ENCODE data around the gene PFN4. TPM values are rescaled to one million over a fixed set of nuclear protein-coding genes. Genes with fewer than 3 reads are reported as not detected.

Gene PFN4
- total and polyA plus RNA-seq, 3 experiments from 2014 or later, result 0.35 TPM; not detected in 2

DNA sequence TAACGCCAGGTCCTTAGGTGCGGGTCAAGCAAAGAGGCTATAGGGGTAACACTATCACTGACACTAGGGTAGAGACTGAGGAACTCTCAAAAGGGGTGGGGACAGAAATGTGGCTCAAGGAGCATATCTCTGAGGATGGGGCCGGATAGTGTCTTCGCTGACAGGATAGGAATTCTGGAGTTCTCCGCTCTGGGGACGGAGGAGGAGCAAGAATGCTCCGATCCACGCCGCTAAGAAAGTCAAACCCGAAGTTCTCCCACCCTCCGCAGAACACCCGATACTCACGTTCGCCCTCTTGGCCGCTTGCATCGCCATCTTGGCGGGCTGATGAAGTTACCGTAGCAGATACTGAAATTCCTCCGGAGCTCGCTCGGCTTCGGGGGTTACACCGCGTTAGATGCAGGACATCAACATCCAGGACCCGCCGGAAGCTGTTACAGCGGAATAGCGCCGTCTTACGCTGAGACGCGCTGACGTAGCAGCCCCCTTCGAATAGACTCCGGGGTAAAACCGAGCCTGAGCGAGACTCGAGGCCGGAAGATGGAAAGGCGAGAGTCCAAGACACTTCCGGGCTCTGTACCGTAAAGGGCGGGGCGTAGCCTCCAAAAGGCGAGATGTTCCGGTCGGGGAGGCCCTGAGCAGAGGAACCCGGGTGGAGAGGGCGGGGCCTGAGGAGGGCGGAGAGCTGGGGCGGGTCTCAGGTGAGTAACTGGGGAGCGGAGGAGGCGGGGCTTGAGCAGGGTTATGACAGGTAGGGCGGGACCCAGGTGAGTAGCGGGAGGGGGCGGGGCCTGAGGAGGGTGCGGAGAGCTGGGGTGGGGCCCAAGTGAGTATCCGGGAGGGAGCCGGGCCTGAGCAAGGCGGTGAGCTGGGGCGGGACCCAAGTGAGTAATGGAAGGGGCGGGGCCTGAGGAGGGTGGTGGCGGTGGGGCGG lies 47.0 kb downstream of the PFN4 start, which contains the start of gene SF3B6:
Gene SF3B6, minus strand, starts transcription at position 412 of the 934 bp plus-strand sequence. Its CDS starts 97 bp downstream, at position 315.
- CTCF ChIA-PET, result interaction anchor here (1.2 to 2.2 kb wide), 3 partner anchors 8 to 149 kb away, joined by 3 to 27 read pairs (median 9); partner anchors contain the start of genes ATAD2B and TP53I3
- Histone ChIP-seq H3K9me3 (ENCODE audit: low read length) (no peaks in the 10 kb centered on the region), H3K4me1 (ENCODE audit: insufficient read depth, low read length) (peaks cover 23% of the 10 kb centered on the region), H3K36me3 (ENCODE audit: insufficient read depth, low read length) (peaks cover 11% of the 10 kb centered on the region), H3K4me3 (ENCODE audit: low read length) (peak within 1 kb of the TSS; percentile 98), H3K27ac (ENCODE audit: low read depth, low read length) (peak within 1 kb of the TSS; percentile 93), H3K27me3 (ENCODE audit: insufficient read depth, low read length, poor library complexity, severe bottlenecking) (no peaks in the 10 kb centered on the region)
- Mint-ChIP-seq H3K27me3 (no peaks in the 10 kb centered on the region), H3K9me3 (no peaks in the 10 kb centered on the region), H3K4me1 (peaks cover 29 to 48% (median 42%) of the 10 kb centered on the region in 3 donors), H3K4me3 (peak within 1 kb of the TSS; percentile 94 to 100 (median 99)), H3K36me3 (peaks cover 0 to 45% (median 4%) of the 10 kb centered on the region in 3 donors), H3K27ac (peak within 1 kb of the TSS; percentile 91 to 100 (median 98))
- DNase-seq, result peak; percentile 99 to 100 (median 100)
- POLR2A ChIA-PET, result interaction anchor here (0.5 to 2.0 kb wide), 7 partner anchors 27 to 284 kb away, joined by 3 to 41 read pairs (median 7); partner anchors contain the start of genes ATAD2B, ITSN2, PFN4 and WDCP

DNA sequence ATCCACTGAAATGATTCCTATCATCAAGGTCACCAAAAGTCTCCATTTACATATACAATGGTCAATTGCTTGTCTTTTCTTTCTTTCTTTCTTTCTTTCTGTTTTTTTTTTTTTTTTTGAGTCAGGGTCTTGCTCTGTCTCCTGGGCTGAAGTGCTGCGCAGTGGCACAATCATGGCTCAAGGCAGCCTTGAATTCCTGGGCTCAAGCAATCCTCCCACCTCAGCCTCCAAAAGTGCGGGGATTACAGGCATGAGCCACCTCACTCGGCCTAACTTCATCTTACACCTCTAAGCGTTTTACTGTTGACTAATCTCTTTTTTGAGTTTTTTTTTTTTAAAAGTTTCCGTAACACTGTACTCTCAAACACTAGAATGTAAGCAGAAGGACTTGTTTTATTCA lies 47.9 kb downstream of the PFN4 start:
- Histone ChIP-seq H3K9me3 (ENCODE audit: low read length) (no peaks in the 10 kb centered on the region), H3K27ac (ENCODE audit: low read depth, low read length) (peak overlapping the region; percentile 93), H3K4me3 (ENCODE audit: low read length) (peak overlapping the region; percentile 98), H3K4me1 (ENCODE audit: insufficient read depth, low read length) (peaks cover 23% of the 10 kb centered on the region), H3K27me3 (ENCODE audit: insufficient read depth, low read length, poor library complexity, severe bottlenecking) (no peaks in the 10 kb centered on the region), H3K36me3 (ENCODE audit: insufficient read depth, low read length) (peaks cover 11% of the 10 kb centered on the region)
- no peak for DNase-seq
- Mint-ChIP-seq H3K9me3 (no peaks in the 10 kb centered on the region), H3K27me3 (no peaks in the 10 kb centered on the region), H3K4me1 (peaks cover 29 to 51% (median 42%) of the 10 kb centered on the region in 3 donors), H3K36me3 (peaks cover 0 to 45% (median 4%) of the 10 kb centered on the region in 3 donors), H3K27ac (peak overlapping the region; percentile 91 to 100 (median 98)), H3K4me3 (peak overlapping the region; percentile 94 to 100 (median 99))
- ChIA-PET CTCF (interaction anchor here (2.2 kb wide), 1 partner anchor 9 kb away, joined by 9 read pairs; the partner anchor contains the start of gene TP53I3), POLR2A (no interaction called here)

DNA sequence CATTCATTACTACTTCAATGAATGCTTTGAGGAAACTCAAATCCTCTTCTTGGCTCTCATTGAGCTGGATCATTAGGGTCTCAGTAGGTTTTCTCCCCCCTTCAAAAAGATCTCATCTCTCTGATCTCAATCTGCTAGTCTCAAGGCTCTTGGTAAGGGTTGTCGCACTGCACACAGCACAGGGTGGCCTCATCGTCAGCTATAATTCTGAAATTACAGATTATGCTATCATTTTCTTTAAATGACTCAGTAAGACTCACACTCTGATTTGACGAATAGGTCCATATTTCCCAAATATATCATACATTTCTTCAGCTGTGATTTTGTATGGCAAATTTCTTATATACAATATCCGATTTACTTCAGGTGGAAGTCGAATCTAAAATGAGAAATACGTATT lies 49.3 kb downstream of the PFN4 start:
- H3K27ac ChIP-seq (ENCODE audit: low read depth, low read length), result no peak overlapping the region
- H3K4me3 Mint-ChIP-seq, result peak overlapping the region in 4 of 7 donors; percentile 6 to 94 (median 32)
- peaks cover 29 to 51% (median 42%) of the 10 kb centered on the region in 3 donors for H3K4me1 Mint-ChIP-seq
- H3K9me3 ChIP-seq (ENCODE audit: low read length), result no peaks in the 10 kb centered on the region
- H3K27me3 ChIP-seq (ENCODE audit: insufficient read depth, low read length, poor library complexity, severe bottlenecking), result no peaks in the 10 kb centered on the region
- peaks cover 23% of the 10 kb centered on the region for H3K4me1 ChIP-seq (ENCODE audit: insufficient read depth, low read length)
- H3K9me3 Mint-ChIP-seq, result no peaks in the 10 kb centered on the region
- H3K36me3 Mint-ChIP-seq, result peaks cover 0 to 54% (median 4%) of the 10 kb centered on the region in 3 donors
- peak overlapping the region in 2 of 8 donors; percentile 23 to 70 for H3K27ac Mint-ChIP-seq
- ChIA-PET POLR2A (interaction anchor here (1.1 to 1.4 kb wide), 2 partner anchors 20 to 27 kb away, joined by 3 read pairs; partner anchors contain the start of gene WDCP), CTCF (interaction anchor here (0.7 to 1.1 kb wide), 3 partner anchors 10 to 147 kb away, joined by 3 to 4 read pairs (median 4); partner anchors contain the start of genes ATAD2B and TP53I3)
- H3K27me3 Mint-ChIP-seq, result no peaks in the 10 kb centered on the region
- DNase-seq, result no peak
- no peak overlapping the region for H3K4me3 ChIP-seq (ENCODE audit: low read length)
- H3K36me3 ChIP-seq (ENCODE audit: insufficient read depth, low read length), result peaks cover 22% of the 10 kb centered on the region

DNA sequence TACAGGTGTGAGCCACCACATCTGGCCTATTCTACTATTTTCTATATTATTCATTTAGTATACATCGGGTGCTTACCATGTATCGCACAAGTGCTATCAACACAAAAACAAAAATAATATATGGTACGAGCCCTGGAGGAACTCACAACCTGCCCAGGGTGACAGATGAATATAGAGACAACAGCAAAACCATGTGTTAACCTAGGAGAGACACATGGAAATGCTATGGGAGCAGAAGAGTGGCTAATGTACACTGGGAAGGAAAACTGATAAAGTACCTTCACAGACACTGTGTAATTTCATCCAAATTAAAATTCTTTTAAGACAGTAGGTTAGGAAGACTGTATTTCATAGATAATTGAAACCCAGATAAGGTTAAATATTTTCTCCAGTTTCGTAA lies 50.9 kb downstream of the PFN4 start:
- Histone ChIP-seq H3K36me3 (ENCODE audit: insufficient read depth, low read length) (peaks cover 31% of the 10 kb centered on the region), H3K4me3 (ENCODE audit: low read length) (no peak overlapping the region), H3K27ac (ENCODE audit: low read depth, low read length) (no peak overlapping the region), H3K27me3 (ENCODE audit: insufficient read depth, low read length, poor library complexity, severe bottlenecking) (no peaks in the 10 kb centered on the region), H3K9me3 (ENCODE audit: low read length) (no peaks in the 10 kb centered on the region), H3K4me1 (ENCODE audit: insufficient read depth, low read length) (peaks cover 15% of the 10 kb centered on the region)
- no peak for DNase-seq
- Mint-ChIP-seq H3K9me3 (no peaks in the 10 kb centered on the region), H3K4me3 (peak overlapping the region in 1 of 7 donors; percentile 54), H3K27me3 (no peaks in the 10 kb centered on the region), H3K36me3 (peaks cover 0 to 69% (median 9%) of the 10 kb centered on the region in 3 donors), H3K4me1 (peaks cover 26 to 42% (median 32%) of the 10 kb centered on the region in 3 donors), H3K27ac (peak overlapping the region in 6 of 8 donors; percentile 13 to 85 (median 50))
- ChIA-PET POLR2A (no interaction called here), CTCF (interaction anchor here (2.1 kb wide), 1 partner anchor 12 kb away, joined by 11 read pairs; the partner anchor contains the start of gene TP53I3)

DNA sequence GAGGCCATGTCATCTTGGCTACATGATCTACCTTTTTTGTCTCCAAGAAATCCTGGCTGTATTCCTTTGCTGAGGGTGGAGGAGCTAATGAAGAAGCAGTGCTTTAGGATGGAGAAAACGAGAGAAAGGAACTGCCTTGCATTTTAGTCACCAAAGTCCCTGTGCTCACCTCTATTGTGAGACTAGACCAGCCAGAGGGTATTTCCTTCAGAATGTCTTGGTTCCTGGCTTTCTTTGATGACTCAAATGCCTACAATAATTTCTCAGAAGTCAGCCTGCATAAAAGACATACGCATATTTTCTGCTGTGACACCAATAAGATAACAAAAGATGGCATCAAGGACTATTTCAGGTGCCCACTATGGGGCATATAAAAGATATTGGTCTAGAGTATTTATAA lies 57.8 kb downstream of the PFN4 start:
- H3K27ac Mint-ChIP-seq, result peak overlapping the region in 1 of 8 donors; percentile 50
- CTCF ChIA-PET, result no interaction called here
- POLR2A ChIA-PET, result no interaction called here

More for the DNA sequence above, 57.8 kb downstream of the PFN4 start:
- Mint-ChIP-seq H3K9me3 (no peaks in the 10 kb centered on the region), H3K4me1 (no peaks in the 10 kb centered on the region), H3K27me3 (no peaks in the 10 kb centered on the region), H3K4me3 (no peak overlapping the region), H3K36me3 (peaks cover 0 to 48% (median 12%) of the 10 kb centered on the region in 3 donors)
- H3K9me3 ChIP-seq (ENCODE audit: low read length), result no peaks in the 10 kb centered on the region
- no peak overlapping the region for H3K4me3 ChIP-seq (ENCODE audit: low read length)
- H3K36me3 ChIP-seq (ENCODE audit: insufficient read depth, low read length), result peaks cover 24% of the 10 kb centered on the region
- DNase-seq, result no peak
- no peak overlapping the region for H3K27ac ChIP-seq (ENCODE audit: low read depth, low read length)
- H3K27me3 ChIP-seq (ENCODE audit: insufficient read depth, low read length, poor library complexity, severe bottlenecking), result no peaks in the 10 kb centered on the region
- H3K4me1 ChIP-seq (ENCODE audit: insufficient read depth, low read length), result no peaks in the 10 kb centered on the region

Other genes with a start within 250 kb of the PFN4 start
- 10 to 100 TPM; 15.4 to 16.8 TPM for gene ATAD2B, start 196.2 kb downstream of the PFN4 start, total RNA-seq
- 10.4 TPM for gene ATAD2B, start 196.2 kb downstream of the PFN4 start, polyA plus RNA-seq
- gene UBXN2A, start 182.9 kb downstream of the PFN4 start, total RNA-seq, result 10 to 100 TPM; 13.3 to 13.9 TPM
- gene UBXN2A, start 182.9 kb downstream of the PFN4 start, polyA plus RNA-seq, result 14.3 TPM
- under 1 TPM in 1 of 2 experiments, not detected in 1; 0.24 TPM for gene MFSD2B, start 113.2 kb downstream of the PFN4 start, total RNA-seq
- gene MFSD2B, start 113.2 kb downstream of the PFN4 start, polyA plus RNA-seq, result not detected
- gene WDCP, start 75.9 kb downstream of the PFN4 start, total RNA-seq, result 10 to 100 TPM; 29.4 to 31.9 TPM
- gene WDCP, start 75.9 kb downstream of the PFN4 start, polyA plus RNA-seq, result 4.3 TPM
- gene FKBP1B, start 73.6 kb downstream of the PFN4 start, total RNA-seq, result 1 to 10 TPM; 2.5 to 3.7 TPM
- gene FKBP1B, start 73.6 kb downstream of the PFN4 start, polyA plus RNA-seq, result 5.3 TPM
- gene SF3B6, start 47.0 kb downstream of the PFN4 start, total RNA-seq, result 100 to 1,000 TPM; 141 to 146 TPM
- 181 TPM for gene SF3B6, start 47.0 kb downstream of the PFN4 start, polyA plus RNA-seq
- 1 to 10 TPM; 3.9 to 4.3 TPM for gene TP53I3, start 38.5 kb downstream of the PFN4 start, total RNA-seq
- gene TP53I3, start 38.5 kb downstream of the PFN4 start, polyA plus RNA-seq, result not detected
- 1 to 10 TPM; 4.3 to 6.0 TPM for gene FAM228B, start 135 bp upstream of the PFN4 start, total RNA-seq
- gene FAM228B, start 135 bp upstream of the PFN4 start, polyA plus RNA-seq, result 9.2 TPM
- gene FAM228A, start 51.7 kb upstream of the PFN4 start, total RNA-seq, result not detected
- not detected for gene FAM228A, start 51.7 kb upstream of the PFN4 start, polyA plus RNA-seq
- gene ITSN2, start 237.2 kb upstream of the PFN4 start, total RNA-seq, result 10 to 100 TPM; 71.2 to 76.1 TPM
- gene ITSN2, start 237.2 kb upstream of the PFN4 start, polyA plus RNA-seq, result 76.7 TPM